Uterus (tissue), 4 donors: ENCODE results near the gene KIAA1549. TPM values are rescaled to one million over a fixed set of nuclear protein-coding genes. Genes with fewer than 3 reads are reported as not detected.
"Not testable (repeated sequence)": the region's sequence is repeated elsewhere in the genome, so short reads cannot be mapped to it uniquely, and the experiment has no call there.

Source experiments
- DNase-seq, 2 donors: peaks; one replicate each; pipeline ENCODE4 v3.0.0-alpha.2; 2019 to 2020
- H3K27ac ChIP-seq, 2 donors: fragments of 200-600 bp; sonication (generic); 1 replicate in 1 of 2; 2 replicates in 1 of 2; pipeline ENCODE4 v1.5.1; 2016 to 2018
- H3K27me3 ChIP-seq, 2 donors: fragments of 200-600 bp; sonication (generic); one replicate each; pipeline ENCODE4 v1.5.1; 2018 to 2019; ENCODE audit warnings: control low read depth in 1 of 2
- H3K36me3 ChIP-seq, 2 donors: fragments of 200-600 bp; sonication (generic); one replicate each; pipeline ENCODE4 v1.5.1; 2019; ENCODE audit warnings: control low read depth in 1 of 2
- H3K4me1 ChIP-seq, 2 donors: fragments of 200-600 bp; sonication (generic); one replicate each; pipeline ENCODE4 v1.5.1; 2018 to 2019; ENCODE audit warnings: control low read depth in 1 of 2
- H3K4me3 ChIP-seq, 2 donors: fragments of 200-600 bp; sonication (generic); 1 replicate in 1 of 2; 2 replicates in 1 of 2; pipeline ENCODE4 v1.5.1; 2018 to 2019; ENCODE audit warnings: mild to moderate bottlenecking in 1 of 2
- H3K9me3 ChIP-seq, 2 donors: fragments of 200-600 bp; sonication (generic); one replicate each; pipeline ENCODE4 v1.5.1; 2019; ENCODE audit warnings: control low read depth in 1 of 2
- CTCF ChIP-seq, 4 experiments: fragments of 200-600 bp in 2 of 4; fragments of 450-650 bp in 2 of 4; sonication (generic) in 2 of 4; IDR thresholded peaks; one replicate each; pipeline ENCODE4 v1.5.1; 2016 to 2019; ENCODE audit warnings: antibody characterized with exemption in 4 of 4, mild to moderate bottlenecking in 2 of 4, moderate library complexity in 1 of 4
- POLR2A ChIP-seq, 2 donors: fragments of 450-650 bp; IDR thresholded peaks; one replicate each; pipeline ENCODE4 v1.6.1; 2016; ENCODE audit warnings: antibody characterized with exemption in 2 of 2, mild to moderate bottlenecking in 1 of 2, moderate library complexity in 1 of 2
- intact Hi-C: fragments of 100-400 bp; cut with DNase I; formaldehyde crosslinking; loops from one replicate; pipeline ENCODE4 v1.15.1; 2023; ENCODE audit warnings: low total_unique reads
- total RNA-seq, 4 donors: library from RNA; depleted of rRNA in 3 of 4; stranded (reverse); fragments of >200 nt in 3 of 4; gene quantifications; one replicate each; pipeline versions ENCODE4 v1.1.0 to v1.2.4, GENCODE V29; 2014 to 2023
- donor health status: DM: yes; HTN: yes; CAD: no.

KIAA1549 gene
- total RNA-seq, 4 donors from 2014 or later = 1.2 to 8.6 (median 3.8) TPM

- Histone ChIP-seq H3K4me3 (no peak overlapping the region), H3K4me1 (no peaks in the 10 kb centered on the region), H3K27me3 (no peaks in the 10 kb centered on the region), H3K27ac (no peak overlapping the region), H3K36me3 (no peaks in the 10 kb centered on the region), H3K9me3 (no peaks in the 10 kb centered on the region)
- intact Hi-C loops = no loop called here
- TF ChIP-seq CTCF (IDR thresholded peaks at IDR 0.05) (no peak), POLR2A (IDR thresholded peaks at IDR 0.05) (no peak)
- DNase-seq = no peak
Measured at GRCh38 chr7:138813945-138814344, 167.2 kb downstream of the KIAA1549 start.

GRCh38 chr7:138811327-138811726, 169.9 kb downstream of the KIAA1549 start:
- H3K9me3 ChIP-seq, H3K36me3 ChIP-seq, H3K4me1 ChIP-seq, intact Hi-C loops, H3K27me3 ChIP-seq, H3K4me3 ChIP-seq, H3K27ac ChIP-seq, DNase-seq: not testable (repeated sequence)

GRCh38 chr7:138809346-138809745, 171.8 kb downstream of the KIAA1549 start:
- Histone ChIP-seq H3K4me3 (no peak overlapping the region), H3K27ac (no peak overlapping the region), H3K9me3 (no peaks in the 10 kb centered on the region), H3K36me3 (no peaks in the 10 kb centered on the region), H3K27me3 (no peaks in the 10 kb centered on the region), H3K4me1 (no peaks in the 10 kb centered on the region)
- DNase-seq = no peak
- intact Hi-C loops = no loop called here
- TF ChIP-seq CTCF (IDR thresholded peaks at IDR 0.05) = no peak
- TF ChIP-seq POLR2A (IDR thresholded peaks at IDR 0.05) = no peak

- Histone ChIP-seq H3K9me3 (no peaks in the 10 kb centered on the region), H3K27me3 (no peaks in the 10 kb centered on the region), H3K36me3 (no peaks in the 10 kb centered on the region), H3K27ac (no peak overlapping the region), H3K4me3 (no peak overlapping the region), H3K4me1 (no peaks in the 10 kb centered on the region)
- DNase-seq = no peak
- intact Hi-C loops = no loop called here
- TF ChIP-seq POLR2A (IDR thresholded peaks at IDR 0.05) (no peak), CTCF (IDR thresholded peaks at IDR 0.05) (no peak)
Measured at GRCh38 chr7:138804618-138805017, 176.6 kb downstream of the KIAA1549 start.

DNA sequence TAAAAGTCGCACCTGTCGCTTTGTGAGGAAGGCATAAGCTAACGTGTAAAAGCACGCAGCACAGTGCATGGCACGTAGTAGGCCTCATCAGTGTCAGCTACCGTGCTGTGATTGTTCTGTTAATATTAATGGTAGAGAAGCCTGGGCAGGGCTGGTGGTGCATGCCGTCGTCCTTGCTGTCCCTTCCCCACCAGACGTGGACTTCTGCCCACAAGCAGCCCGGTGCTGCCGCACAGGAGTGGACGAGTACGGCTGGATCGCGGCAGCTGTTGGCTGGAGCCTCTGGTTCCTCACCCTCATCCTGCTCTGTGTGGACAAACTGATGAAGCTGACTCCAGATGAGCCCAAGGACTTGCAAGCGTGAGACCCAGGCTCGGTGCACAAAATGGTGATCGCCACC, 178.5 kb downstream of the KIAA1549 start:
- no peaks in the 10 kb centered on the region for H3K27me3 ChIP-seq
- H3K4me3 ChIP-seq = no peak overlapping the region
- no peaks in the 10 kb centered on the region for H3K4me1 ChIP-seq
- H3K27ac ChIP-seq = no peak overlapping the region
- no peaks in the 10 kb centered on the region for H3K36me3 ChIP-seq
- intact Hi-C loops = no loop called here
- no peak for TF ChIP-seq POLR2A (IDR thresholded peaks at IDR 0.05)
- no peak for TF ChIP-seq CTCF (IDR thresholded peaks at IDR 0.05)
- DNase-seq = no peak
- H3K9me3 ChIP-seq = no peaks in the 10 kb centered on the region

DNA sequence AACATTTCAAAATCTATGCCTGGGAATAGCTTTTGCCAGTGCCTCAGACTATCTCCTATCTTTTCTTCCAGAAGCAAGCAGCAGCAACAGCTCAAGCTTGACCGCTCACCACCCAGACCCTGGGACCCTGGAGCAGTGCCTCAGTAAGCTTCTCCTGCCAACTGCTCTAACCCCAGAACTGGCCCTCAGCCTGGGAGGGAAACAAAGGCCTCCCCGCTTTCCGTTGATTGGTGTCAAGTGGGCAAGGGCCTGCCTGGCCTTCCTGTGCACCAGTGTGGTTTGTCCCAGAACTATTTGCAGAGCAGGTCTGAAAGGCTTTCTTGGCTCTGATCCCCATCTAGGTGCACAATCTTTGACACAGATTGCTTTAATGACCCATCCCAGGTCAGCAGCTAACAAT, 179.9 kb downstream of the KIAA1549 start:
- H3K9me3 ChIP-seq = no peaks in the 10 kb centered on the region
- DNase-seq = no peak
- H3K27ac ChIP-seq = no peak overlapping the region
- no peaks in the 10 kb centered on the region for H3K36me3 ChIP-seq
- no peak overlapping the region for H3K4me3 ChIP-seq
- H3K4me1 ChIP-seq = no peaks in the 10 kb centered on the region
- H3K27me3 ChIP-seq = no peaks in the 10 kb centered on the region
- TF ChIP-seq POLR2A (IDR thresholded peaks at IDR 0.05) (no peak), CTCF (IDR thresholded peaks at IDR 0.05) (no peak)
- intact Hi-C loops = no loop called here
